Inflammatory macrophage treated with lipopolysaccharide for 1 hour (primary cell): ENCODE measurements around the gene BYSL.

Source experiments
- DNase-seq, 2 donors: peaks; one replicate each; pipeline ENCODE4 v3.0.0-alpha.2; 2020 to 2022

BYSL gene

DNA sequence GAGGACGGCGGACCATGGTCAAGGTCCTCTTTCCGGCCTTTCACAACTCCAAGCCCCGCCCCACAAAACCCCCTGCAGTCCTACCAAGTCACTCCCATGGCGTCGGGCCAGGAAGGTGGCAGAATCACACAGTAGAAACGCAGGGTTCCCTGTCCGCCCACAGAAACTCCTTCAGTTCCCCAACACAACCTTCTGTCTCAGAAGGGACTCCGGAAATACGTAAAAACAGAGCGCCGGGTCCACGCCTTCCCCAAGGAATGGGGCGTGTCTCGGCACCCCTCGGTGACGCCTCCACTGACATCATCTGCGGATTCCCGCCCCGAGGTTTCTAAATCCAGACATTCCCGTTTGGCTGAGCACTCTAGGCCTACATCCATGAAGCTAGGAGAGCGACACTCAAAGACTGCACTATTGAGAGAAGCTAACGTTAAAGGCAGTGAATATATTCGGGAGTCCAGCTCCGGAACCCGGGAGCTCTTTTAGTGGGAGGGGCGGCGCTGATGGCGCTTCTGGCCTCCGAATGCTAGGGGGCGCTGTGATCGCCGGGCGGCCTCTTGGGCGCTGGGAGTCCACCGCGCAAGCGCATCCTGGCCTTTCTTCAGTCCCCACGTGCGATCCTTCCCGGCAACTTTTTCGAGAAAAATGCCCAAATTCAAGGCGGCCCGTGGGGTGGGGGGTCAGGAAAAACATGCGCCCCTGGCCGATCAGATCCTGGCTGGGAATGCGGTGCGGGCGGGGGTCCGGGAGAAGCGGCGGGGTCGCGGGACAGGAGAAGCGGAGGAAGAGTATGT lies at the start of gene BYSL, which contains the start of gene MED20:
BYSL (plus strand) TSS at position 579 of the 791 bp plus-strand sequence; CDS start at position 643, 64 bp downstream.
MED20 (minus strand) TSS at position 219 of the 791 bp plus-strand sequence; CDS start at position 98, 121 bp downstream.
- peak; percentile 98 to 100 for DNase-seq

DNA sequence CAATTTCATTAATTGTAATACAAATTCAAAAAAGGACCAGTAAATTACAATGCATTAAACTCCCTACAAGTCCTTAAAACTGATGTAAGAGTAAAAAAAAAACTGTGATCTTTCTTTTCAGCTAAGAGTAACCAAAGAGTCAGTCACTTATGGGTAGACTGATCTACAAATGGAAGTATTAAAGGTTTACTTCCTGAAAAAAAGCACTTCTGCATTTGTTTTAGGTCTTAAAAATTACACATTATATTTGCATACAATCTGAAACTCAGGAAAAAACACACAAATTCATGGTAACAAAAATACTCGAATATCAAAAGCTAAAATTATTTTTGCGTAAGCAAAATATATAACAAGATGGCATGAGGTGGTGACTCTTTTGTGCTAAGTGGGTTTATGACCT lies 49.6 kb upstream of the BYSL start:
- peak; percentile 42 to 54 for DNase-seq

GRCh38 chr6:41872147-41872546 lies 49.2 kb upstream of the BYSL start:
- peak; percentile 45 to 58 for DNase-seq

DNA sequence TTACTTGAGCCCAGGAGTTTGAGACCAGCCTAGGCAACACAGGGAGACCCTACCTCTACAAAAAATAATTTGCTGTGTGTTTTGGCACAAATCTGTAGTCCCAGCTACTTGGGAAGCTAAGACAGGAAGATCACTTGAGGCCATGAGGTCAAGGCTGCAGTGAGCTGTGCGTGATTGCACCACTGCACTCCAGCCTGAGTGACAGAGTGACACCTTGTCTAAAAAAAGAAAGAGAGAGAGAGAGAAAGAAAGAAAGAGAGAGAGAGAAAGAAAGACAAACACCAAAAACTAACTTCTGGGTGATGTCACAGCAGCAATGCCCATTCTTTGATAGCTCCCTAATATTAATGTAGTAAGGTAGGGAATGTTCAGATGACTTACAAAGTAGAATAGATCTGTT lies 46.6 kb upstream of the BYSL start:
- no peak for DNase-seq

GRCh38 chr6:41877051-41877680 lies 44.1 kb upstream of the BYSL start:
- no peak for DNase-seq

- DNase-seq: no peak
Observed at GRCh38 chr6:41878246-41878645, 43.1 kb upstream of the BYSL start.

- DNase-seq: no peak
Observed at GRCh38 chr6:41878961-41879405, 42.3 kb upstream of the BYSL start.

DNA sequence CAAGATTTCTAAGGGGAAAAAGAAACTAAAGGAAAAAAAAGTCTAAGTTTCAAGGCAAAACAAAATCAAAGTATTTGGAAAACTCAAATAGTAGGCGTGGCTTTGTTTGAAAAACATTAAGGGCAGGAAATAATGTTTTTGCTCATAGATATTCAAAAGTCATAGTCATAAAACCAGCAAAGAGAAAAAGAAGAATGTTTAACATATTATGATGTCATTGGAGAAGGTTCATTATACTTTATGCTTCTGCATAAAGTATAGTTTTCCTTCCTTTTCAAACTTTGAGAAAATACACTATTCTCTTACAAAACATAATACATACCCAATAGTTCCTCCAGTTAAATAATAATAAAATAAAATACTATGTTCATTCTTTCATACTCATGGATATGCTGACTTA lies 39.8 kb upstream of the BYSL start:
- no peak for DNase-seq

- no peak for DNase-seq
Observed at GRCh38 chr6:41884957-41885356, 36.3 kb upstream of the BYSL start.

DNA sequence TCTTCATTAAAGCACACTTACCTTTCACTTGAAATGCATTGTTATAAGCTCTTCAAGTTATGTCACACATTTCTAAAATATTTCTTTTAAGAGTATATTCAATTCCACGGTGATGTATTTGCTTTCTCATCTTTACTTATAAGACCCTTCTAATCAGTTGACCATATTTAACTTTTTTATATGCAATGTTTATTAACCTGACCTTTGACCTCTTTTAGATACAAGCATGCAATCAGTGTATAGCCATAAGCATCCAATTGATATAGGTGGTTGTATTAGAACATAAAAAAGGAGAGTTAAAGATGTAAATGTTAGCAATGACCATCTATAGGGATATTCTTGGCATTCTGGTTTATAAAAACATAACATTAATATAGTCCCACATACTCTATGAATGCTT lies 35.4 kb upstream of the BYSL start:
- DNase-seq: no peak

GRCh38 chr6:41887331-41887751 lies 34.0 kb upstream of the BYSL start:
- DNase-seq: no peak

DNA sequence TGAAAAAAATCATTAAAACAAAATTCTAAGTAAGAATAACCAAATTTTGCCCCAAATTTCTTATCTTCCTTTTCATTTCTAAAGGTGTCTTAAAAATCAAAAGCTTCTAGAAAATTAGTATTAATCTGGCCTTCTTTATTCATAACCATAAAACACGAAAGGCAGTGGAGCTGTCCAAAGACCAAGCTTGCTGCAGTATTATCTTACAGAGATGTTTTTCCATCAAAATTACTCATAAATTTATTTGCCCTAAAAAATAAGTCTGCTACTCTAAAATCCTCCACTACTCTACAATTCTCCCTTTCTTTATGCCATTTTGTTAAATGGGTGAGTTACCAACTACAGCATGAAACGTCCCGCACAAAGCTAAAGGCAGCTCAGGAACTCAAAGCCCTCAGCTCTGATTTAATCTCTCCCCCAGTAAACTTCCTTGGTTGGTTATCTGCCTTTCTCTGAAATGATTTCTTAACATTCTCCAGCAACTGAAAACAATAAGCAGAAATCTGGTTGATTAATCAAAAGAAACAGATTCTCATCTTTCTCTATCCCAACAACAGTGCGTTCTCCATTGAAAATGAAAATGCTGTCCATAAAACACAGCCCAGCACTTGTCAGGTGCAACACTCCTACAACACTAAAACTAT lies 28.3 kb upstream of the BYSL start:
- DNase-seq: no peak

DNA sequence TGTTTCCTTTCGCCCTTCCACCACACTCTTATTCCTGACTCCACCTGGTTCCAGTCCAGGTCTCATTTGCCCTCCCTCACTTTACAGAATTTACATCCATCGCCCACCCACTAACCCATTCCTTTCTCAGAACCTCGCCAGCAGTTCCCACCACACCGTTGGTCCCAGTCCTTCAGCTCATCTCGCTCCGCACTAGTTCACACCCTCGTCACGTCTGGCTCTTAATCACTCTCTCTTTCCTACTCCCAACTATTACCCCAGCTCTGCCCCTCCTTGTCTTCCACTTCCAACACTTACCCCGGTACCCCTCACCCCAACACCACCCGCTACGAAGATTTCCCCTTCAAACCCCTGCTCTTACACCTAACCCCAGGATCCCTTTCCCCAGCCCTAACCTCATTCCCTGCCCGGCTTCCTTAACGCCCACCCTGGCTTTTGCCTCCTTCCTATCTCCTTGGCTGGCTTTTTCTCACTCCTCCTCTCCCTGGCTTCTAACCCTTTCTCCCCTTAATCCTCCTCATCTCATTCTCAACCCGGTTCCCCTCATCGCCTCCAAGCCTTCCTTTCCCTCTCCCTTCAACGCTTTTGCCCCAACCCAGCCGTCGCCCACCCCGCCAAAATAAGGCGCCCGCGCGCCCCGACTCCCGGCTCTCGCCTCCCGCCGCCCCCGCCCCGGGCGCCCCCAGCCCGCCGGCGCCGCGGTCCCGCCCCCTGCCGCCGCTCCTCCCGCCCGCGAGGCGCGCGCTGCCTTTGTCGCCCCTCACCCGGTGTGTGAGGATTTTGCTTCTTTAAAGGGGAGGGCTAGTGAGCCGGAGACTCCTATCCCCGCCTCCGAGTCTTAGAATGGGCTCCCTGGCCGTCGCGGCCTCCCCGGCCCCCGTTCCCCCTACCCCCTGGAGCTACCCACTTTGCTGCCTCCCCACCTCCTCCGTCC lies 26.7 kb upstream of the BYSL start:
- DNase-seq: no peak

GRCh38 chr6:41895300-41896233 lies 25.7 kb upstream of the BYSL start, which contains the start of gene USP49:
TSS of gene USP49 (minus strand) at chr6:41895375. CDS start at chr6:41806983, 88,392 bp downstream.
- peak; percentile 94 to 97 for DNase-seq

- DNase-seq: peak; percentile 23 to 35
Observed at GRCh38 chr6:41896281-41896680, 25.0 kb upstream of the BYSL start.

GRCh38 chr6:41900861-41901260 lies 20.4 kb upstream of the BYSL start:
- DNase-seq: peak; percentile 30 to 46

GRCh38 chr6:41901882-41902519 lies 19.3 kb upstream of the BYSL start:
- peak; percentile 52 to 67 for DNase-seq

DNA sequence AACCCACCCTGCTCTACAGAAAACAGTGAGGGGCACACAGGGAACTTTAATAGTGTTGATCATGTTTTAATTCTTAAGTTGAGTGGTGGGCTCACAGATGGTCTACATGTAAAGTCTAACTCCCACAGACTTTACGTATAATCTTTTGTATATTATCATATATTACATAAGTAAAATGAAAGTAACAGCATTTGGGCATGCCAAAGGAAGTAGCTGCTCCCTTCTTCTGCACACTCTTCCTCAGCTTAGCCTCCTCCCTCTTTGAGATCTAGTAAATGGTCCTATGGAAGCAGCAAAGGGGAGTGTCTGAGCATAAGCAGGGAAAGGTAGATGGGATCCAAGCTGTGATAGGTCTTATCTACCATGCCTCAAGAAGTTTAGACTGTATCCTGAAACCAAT lies 11.6 kb upstream of the BYSL start:
- DNase-seq: no peak

DNA sequence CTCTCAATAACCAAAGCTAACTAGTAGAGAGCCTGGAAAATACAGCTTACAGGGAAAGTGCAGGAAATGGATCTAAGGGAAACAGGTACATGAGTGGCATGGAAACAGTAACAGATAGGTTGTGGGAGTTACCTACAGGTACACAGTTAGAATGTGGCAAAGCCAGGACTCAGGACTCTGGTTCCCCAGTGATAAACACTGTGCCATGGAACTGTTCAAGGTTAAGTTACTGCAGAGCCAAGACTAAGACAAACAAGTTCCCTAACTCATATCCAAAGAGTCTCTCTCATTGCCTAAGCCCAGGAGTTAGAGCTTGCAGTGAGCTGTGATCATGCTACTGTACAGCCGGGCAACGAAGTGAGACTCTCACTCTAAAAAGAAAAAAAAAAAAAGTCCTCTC lies 7.0 kb upstream of the BYSL start:
- no peak for DNase-seq

GRCh38 chr6:41914869-41915530 lies 6.3 kb upstream of the BYSL start:
- no peak for DNase-seq
